GM18870 (cell line): ENCODE results near the gene ZC2HC1C.
"Not testable (repeated sequence)": the region's sequence is repeated elsewhere in the genome, so short reads cannot be mapped to it uniquely, and the experiment has no call there.

Source experiments
- ATAC-seq: cut with Tn5 transposase; IDR thresholded peaks from one replicate; pipeline ENCODE4 v1.9.1; 2021; ENCODE audit warnings: moderate library complexity; ENCODE audit not compliant: unreplicated experiment

Gene ZC2HC1C

GRCh38 chr14:75053396-75054291 lies 15.8 kb upstream of the ZC2HC1C start:
- ATAC-seq = no peak

DNA sequence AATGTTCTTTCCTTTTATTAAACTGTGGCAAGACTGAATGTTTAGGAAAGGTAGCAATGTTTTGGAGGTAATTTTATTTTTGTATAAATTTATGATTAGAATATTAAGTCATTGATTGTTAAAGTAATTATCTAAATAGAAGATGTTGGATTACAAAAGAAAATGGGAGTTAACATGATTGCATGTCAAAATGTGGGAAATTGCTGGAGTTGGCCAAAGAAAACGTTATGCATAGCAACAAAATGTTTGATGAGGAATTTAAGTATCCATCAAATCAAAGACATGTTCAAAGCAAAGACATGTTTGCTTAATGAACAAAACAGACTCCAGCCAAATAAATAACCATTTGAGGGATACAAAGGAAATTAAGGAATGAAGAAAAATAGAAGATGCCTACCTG lies 15.0 kb upstream of the ZC2HC1C start:
- no peak for ATAC-seq

- no peak for ATAC-seq
These were observed 9.8 kb upstream of the ZC2HC1C start for GRCh38 chr14:75059642-75060041.

DNA sequence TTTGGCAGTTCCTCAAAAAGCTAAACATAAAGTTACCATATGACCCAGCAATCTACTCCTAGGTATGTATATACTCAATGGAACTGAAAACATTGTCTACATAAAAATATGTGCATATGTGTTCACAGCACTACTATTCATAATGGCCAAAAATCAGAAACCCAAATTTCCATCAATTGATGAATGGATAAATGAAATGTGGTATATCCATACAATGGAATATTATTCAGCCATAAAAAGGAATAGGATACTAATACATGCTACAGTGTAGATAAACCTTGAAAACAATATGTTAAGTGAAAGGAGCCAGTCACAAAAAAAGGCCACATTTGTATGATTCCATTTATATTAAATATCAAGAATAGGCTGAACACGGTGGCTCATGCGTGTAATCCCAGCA lies 9.0 kb upstream of the ZC2HC1C start:
- no peak for ATAC-seq

DNA sequence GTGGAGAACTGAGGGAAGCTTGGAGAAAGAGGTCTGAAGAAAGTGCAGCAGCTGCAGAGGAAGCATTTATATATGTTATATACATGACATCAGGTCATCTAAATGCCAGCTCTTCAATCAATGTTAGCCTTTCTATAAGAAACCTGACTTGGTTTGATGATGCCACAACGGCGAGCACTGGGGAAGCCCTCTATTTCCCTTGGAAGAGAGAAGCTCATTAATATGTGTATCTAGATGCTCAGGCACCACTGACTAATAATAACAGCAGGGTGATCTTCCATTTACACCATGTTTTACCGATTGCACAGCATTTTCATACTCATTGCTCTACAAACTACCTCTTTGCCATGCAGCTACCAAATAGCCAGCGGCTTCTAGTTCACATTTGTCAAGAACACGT lies 6.4 kb upstream of the ZC2HC1C start:
- ATAC-seq = no peak

- ATAC-seq = peak; percentile 88
These were observed 5.8 kb upstream of the ZC2HC1C start, which contains the start of gene ACYP1 for GRCh38 chr14:75063491-75064204. ACYP1 (minus strand) TSS chr14:75064024; CDS start chr14:75063553, 471 bp downstream.

- peak; percentile 8 for ATAC-seq
These were observed 5.3 kb upstream of the ZC2HC1C start for GRCh38 chr14:75064205-75064567.

- ATAC-seq = no peak
These were observed 2.8 kb upstream of the ZC2HC1C start for GRCh38 chr14:75066691-75067090.

DNA sequence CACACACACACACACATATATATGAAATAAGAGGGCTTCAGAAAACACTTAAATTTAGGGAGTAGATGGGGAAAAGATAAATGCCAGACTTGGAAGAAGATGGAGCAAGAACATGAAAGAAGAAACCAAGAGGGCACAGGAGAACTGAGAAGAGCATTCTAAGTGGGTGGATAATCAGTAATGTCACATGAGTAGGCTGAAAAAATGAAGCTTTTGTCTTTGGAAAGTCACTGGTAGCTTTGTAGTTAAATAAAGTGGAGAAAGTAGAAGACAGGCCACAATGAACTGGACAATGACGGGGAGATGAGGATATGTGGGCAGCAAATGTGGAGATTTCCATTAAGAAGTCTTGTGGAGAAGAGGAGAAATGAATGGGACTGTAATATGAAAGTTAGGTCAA lies 2.2 kb upstream of the ZC2HC1C start:
- ATAC-seq = no peak

DNA sequence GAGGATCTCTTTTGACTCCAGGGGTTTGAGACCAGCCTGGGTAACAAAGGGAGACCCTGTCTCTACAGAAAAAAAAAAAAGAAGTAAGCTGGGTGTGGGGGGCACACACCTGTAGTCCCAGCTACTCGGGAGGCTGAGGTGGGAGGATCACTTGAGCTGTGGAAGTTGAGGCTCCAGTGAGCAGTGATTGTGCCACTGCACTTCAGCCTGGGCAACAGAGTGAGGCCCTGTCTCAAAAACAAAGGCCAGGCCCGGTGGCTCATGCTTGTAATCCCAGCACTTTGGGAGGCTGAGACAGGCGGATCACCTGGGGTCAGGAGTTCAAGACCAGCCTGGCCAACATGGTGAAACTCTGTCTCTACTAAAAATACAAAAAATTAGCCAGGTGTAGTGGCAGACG lies 1.7 kb upstream of the ZC2HC1C start:
- not testable (repeated sequence) for ATAC-seq

- ATAC-seq = no peak
These were observed 934 bp upstream of the ZC2HC1C start for GRCh38 chr14:75068294-75069120.

DNA sequence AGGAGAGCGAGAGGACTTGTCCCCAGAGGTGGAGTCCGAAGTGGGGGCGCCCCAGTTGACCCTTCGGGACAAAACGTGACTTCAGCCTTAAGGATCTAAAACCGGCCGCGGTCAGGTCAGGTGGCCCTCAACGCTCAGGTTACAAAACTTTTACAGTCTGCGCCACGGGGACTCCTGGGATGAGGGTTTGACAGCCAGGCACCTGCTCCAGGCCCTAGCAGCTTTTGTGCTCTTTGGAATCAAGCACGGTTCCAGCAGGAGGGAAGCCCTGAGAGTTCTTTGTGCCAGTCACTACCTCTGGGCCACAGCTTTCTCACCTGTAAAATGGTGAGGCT lies 337 bp downstream of the ZC2HC1C start:
- no peak for ATAC-seq

- no peak for ATAC-seq
These were observed 942 bp downstream of the ZC2HC1C start for GRCh38 chr14:75070383-75070782.

DNA sequence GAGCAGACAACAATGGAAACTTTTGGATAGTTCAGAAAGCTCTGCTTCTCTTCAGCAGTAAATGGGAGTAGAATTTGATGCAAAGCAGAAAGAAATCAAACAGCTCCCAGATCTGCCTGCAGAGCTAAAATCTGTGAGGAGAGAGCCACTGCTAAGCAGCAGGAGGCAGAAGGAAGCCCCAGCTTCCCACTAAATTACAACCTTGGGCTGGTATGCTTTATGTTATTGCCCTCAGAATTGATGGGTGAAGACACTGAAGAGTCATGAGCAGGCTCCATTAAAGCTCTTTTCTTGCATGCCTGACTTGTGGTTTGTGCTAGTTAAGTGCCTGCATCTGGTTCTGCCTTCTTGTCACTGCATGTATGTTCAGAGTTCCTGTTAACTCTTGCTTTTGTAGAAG lies 8.4 kb downstream of the ZC2HC1C start:
- no peak for ATAC-seq

DNA sequence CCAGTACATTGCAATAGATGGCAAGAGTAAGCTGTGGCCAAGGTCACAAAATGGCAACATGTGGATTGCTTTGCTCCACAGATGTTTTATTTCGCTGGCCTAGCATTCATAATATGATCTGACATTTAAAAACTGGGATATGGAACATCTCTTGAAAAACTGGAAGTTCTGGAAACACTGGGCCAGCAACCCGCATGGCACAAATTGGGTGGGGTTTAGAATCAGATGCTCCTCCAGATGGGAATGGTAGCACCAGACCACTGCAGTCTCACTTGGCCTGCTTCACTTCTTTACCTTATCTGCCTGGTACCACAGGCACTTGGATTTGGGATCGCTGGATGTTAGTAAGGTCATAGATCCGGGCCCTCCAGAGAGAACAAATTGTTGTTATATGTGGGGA lies 10.1 kb downstream of the ZC2HC1C start:
- ATAC-seq = no peak

- no peak for ATAC-seq
These were observed 12.3 kb downstream of the ZC2HC1C start for GRCh38 chr14:75081660-75082229.

DNA sequence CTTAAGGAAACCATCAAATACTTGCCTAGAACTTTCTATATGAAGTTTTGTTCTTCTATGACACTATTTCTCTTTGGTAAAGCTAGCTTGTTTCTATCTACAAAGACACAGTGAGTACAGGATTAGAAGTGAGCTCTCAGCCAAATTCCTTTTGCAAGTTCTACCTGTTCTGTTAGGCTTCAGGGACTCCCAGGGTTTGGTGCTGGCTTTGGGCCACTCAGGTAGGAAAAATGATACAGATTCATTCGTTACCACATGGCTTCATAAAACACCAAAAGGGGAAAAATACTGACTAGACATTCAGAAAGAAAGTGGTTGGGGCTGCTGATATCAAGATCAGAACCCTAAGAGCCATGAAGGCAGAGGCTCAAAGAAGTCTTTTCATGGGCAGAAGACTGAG lies 13.8 kb downstream of the ZC2HC1C start:
- ATAC-seq = no peak

DNA sequence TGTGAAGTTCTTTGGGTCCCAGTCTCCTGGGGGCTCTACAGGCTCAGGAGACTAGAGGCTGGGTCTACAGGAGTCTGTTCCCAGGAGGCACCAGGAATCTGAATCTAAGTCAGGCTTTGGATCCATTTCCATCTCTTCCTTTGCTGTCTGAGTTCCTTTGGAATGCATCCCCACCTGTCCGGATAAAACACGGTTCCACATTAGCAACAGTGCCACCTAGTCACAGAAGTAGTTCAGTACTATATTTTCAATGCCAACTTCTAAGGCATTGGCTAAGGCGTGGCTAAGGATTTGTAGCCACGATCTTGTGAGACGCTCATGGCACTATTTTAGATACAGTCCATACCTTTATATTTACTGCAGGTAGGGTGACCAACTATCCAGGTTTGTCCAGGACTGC lies 15.1 kb downstream of the ZC2HC1C start:
- ATAC-seq = no peak

DNA sequence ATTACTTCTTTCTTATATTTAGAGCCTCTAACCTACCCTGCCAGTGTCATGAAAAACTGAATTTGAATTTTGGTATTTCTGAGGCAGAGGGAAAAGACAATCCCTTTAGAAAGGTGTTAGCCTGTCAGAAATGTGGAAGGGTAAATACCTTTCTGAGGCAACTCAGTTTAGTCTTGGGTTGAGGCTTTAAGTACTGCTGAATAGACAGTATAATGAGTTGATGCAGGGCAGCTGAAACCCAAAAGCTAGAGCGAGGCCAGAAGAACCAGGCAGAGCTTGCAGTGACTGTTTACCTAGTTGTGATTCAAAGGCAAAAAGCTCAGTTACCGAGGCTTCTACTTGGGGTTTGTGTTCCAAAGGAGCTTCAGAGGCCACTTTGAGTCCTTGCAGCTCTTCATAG lies 18.7 kb downstream of the ZC2HC1C start:
- no peak for ATAC-seq

DNA sequence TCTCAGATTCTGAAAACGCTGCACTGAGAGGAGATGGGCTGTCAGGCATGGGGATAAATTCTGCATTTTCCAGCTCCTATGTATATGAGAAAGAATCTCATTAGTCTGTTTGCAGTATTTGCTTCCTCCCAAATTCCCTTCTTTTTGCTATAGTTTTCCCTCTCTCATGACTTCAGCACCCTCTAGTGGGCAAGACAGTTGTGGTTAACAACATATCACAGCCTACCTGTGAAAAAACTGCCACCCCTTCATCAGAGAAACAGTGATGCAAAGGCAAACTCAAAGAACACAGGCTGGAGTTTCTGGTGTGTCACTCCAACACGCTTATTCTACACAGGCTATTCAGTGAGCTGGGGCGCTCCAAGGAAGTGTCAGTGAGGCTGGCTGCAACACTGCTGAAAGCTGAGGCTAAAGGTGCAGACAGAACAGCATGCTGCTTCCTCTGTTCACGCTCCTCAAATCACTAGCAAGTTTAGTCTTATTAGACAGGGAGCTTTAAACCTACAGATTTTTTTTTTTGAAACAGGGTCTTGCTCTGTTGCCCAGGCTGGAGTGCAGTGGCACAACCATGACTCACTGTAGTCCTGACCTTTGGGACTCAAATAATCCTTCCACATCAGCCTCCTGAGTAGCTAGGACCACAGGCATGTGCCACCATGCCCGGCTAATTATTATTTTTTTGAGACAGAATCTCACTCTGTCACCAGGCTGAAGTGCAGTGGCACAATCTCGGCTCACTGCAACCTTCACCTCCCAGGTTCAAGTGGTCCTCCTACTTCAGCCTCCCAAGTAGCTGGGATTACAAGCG lies 19.3 kb downstream of the ZC2HC1C start:
- ATAC-seq = no peak
